Gastrocnemius medialis (tissue), 4 donors: ENCODE data around the gene SLC1A2.

Experiments
- POLR2A ChIP-seq, 2 donors: fragments of 450-650 bp; IDR thresholded peaks; one replicate each; pipeline ENCODE4 v1.6.1; 2017; ENCODE audit warnings: antibody characterized with exemption in 2 of 2, mild to moderate bottlenecking in 2 of 2, moderate library complexity in 2 of 2
- TF ChIP-seq, protein P1 (sequence below), 5 experiments: fragments of 450-650 bp in 3 of 5; fragments of 200-600 bp in 2 of 5; sonication (generic) in 2 of 5; IDR thresholded peaks in 4 of 5; conservative IDR thresholded peaks in 1 of 5; 1 replicate in 4 of 5; 2 replicates in 1 of 5; pipeline ENCODE4 v1.5.1; 2016 to 2019; ENCODE audit warnings: antibody characterized with exemption in 5 of 5, mild to moderate bottlenecking in 3 of 5, moderate library complexity in 3 of 5

DNA sequence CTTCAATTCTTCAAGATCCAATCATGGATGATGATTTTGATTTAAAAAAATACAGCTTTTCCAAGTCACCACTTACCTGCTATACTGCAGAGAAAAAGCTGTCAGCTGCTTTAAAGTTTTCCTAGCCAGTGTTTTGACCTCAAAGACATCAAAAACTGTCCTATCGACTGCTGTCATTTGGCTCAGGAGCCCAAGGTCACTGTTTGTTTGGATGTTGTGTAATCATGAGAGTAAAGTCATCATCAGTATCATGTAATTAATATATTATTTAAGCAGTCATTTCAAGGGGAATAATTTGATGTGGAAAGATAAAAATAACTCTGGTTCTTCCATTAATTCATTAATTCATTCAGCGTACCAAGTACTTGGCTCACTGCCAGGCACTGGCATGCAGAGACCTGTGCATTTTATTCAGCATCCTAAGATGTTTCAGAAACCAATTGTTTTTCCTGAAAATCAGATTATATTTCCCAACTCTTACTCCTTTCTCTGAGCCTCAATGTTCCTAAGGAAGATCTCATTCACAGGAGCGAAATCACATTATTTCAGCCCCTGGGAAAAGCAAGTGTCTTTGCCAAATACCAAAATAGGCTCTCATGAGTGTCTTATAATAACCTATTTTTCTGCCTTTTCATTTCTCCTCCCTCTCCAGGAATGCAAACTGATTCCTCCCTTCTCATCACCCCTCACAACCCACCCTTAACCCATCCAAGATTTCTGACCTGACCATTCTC, 59.9 kb downstream of the SLC1A2 start:
- TF ChIP-seq, protein P1, sequence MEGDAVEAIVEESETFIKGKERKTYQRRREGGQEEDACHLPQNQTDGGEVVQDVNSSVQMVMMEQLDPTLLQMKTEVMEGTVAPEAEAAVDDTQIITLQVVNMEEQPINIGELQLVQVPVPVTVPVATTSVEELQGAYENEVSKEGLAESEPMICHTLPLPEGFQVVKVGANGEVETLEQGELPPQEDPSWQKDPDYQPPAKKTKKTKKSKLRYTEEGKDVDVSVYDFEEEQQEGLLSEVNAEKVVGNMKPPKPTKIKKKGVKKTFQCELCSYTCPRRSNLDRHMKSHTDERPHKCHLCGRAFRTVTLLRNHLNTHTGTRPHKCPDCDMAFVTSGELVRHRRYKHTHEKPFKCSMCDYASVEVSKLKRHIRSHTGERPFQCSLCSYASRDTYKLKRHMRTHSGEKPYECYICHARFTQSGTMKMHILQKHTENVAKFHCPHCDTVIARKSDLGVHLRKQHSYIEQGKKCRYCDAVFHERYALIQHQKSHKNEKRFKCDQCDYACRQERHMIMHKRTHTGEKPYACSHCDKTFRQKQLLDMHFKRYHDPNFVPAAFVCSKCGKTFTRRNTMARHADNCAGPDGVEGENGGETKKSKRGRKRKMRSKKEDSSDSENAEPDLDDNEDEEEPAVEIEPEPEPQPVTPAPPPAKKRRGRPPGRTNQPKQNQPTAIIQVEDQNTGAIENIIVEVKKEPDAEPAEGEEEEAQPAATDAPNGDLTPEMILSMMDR (IDR thresholded peaks at IDR 0.05 in 4 of 5, conservative IDR thresholded peaks at IDR 0.05 in 1 of 5): no peak
- TF ChIP-seq POLR2A (IDR thresholded peaks at IDR 0.05): no peak
